ENCODE results near the gene EIF4E3.

DNA sequence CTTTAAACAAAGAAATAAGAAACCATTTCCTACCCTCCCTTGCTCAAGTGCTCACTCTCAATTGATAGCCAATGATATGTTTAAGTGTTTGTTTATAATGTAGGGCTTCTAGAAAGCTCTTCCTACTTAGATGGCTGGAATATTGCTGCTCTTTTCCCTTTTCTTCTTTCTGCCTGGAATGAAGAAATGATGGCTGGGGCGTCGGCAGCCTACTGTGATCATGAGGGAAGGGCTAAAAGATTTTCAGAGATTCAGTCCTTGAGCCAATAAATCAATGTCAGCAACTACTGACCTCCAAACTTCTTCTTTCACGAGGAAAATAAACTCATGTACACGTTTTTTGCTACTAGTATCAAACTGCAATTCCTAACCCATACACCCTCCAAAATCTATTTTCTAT lies 26.4 kb upstream of the EIF4E3 start:
- TF ChIP-seq, protein P1, sequence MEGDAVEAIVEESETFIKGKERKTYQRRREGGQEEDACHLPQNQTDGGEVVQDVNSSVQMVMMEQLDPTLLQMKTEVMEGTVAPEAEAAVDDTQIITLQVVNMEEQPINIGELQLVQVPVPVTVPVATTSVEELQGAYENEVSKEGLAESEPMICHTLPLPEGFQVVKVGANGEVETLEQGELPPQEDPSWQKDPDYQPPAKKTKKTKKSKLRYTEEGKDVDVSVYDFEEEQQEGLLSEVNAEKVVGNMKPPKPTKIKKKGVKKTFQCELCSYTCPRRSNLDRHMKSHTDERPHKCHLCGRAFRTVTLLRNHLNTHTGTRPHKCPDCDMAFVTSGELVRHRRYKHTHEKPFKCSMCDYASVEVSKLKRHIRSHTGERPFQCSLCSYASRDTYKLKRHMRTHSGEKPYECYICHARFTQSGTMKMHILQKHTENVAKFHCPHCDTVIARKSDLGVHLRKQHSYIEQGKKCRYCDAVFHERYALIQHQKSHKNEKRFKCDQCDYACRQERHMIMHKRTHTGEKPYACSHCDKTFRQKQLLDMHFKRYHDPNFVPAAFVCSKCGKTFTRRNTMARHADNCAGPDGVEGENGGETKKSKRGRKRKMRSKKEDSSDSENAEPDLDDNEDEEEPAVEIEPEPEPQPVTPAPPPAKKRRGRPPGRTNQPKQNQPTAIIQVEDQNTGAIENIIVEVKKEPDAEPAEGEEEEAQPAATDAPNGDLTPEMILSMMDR (IDR thresholded peaks at IDR 0.05): no peak
- no peak for TF ChIP-seq POLR2A (IDR thresholded peaks at IDR 0.05)

All from testis (tissue), 2 donors.